HG03066 (cell line): ENCODE measurements around the gene TRIOBP.
A peak's percentile ranks its signal among the peaks of the same experiment; 100 is the strongest.
"Not testable (repeated sequence)": the region's sequence is repeated elsewhere in the genome, so short reads cannot be mapped to it uniquely, and the experiment has no call there.

ENCODE experiments used
- ATAC-seq: cut with Tn5 transposase; IDR thresholded peaks from one replicate; pipeline ENCODE4 v1.9.1; 2021; ENCODE audit warnings: low read depth; ENCODE audit not compliant: unreplicated experiment

Gene TRIOBP

DNA sequence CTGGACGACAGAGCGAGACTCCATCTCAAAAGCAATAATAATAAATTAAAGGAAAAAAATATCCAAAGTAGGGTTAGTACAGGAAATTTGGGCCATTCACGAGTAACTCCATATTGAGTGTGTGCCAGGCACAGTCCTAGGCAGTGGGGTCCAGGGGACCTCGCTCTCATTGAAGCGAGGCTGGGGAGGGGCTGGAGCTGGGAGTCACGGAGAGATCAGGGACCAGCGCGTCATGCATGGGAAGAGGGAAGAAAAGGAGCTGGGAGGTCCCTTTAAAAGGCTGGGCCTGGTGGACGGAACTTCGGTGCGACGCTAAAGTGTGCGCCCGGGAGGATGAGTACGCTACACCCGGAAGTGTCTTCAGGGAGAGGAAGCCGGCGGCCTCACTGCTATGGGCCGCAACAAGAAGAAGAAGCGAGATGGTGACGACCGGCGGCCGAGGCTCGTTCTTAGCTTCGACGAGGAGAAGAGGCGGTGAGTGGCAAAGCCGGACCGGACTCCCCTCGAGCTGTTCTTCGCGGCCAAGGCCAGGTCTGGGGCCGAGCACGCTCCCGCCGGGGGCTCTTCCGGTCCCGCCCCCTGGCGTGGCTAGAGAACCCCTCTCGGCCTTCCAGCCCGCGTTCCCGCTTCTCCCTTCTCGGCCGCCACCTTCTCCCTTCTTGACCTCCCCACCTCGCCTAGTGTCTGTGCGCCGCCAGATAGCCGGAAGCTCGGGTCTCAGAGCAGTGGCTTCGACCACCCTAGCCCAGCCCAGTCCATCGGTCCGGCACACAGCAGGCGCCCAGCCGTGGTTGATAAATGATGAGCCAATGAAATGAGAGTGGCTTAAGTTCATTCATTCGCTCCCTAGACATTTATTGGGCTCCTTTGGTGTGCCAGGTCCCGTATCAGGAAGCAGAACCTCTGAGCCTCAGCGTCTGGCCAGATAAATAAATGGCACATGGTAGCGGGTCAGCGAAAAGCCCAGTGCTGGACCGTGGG lies 10.6 kb upstream of the TRIOBP start, which contains the start of gene NOL12:
NOL12 (plus strand) TSS at position 342 of the 981 bp plus-strand sequence; CDS start at position 392, 50 bp downstream.
- ATAC-seq, result peak; percentile 83

DNA sequence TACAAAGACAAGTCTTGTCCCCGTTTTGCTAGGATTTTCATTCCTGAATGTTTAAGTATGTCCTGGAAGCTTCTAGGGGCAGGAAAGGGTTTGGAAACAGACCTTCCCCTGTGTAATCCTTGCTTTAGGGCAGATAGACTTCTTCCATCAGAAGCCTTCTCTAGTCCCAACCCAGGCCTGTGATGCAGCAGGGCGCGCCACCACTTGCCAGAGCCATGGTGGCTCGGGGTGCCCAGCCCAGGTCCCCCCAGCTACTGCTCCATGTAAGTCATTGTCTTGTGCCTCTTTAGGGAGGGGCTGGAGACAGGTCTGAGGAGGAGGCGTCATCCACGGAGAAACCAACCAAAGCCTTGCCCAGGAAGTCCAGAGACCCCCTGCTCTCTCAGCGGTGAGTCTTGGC lies 6.4 kb upstream of the TRIOBP start:
- ATAC-seq, result no peak

DNA sequence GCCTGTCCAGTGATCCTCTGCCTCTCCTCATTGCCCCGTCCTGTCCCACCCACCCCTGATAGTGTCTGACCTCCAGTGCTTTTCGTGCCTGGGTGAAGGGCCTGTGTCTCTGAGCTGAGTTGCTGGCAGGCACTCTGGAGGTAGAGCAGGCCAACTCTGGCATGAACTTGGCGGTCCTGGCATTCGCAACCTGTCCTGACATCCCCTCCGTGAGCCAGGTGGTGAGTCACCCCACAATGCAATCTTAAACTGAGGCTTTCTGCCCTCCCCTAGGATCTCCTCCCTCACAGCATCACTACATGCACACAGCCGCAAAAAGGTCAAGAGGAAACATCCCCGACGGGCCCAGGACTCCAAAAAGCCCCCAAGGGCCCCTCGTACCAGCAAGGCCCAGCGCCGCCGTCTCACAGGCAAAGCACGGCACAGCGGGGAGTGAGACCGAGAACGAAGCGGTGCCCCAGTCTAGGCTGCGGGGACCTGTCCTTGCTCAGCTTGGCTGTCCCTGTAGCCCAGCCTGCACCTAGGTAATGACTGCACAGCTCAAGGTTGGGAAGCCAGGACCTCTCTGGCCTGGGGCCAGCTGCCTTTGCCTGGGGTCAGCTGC lies 5.8 kb upstream of the TRIOBP start:
- ATAC-seq, result no peak

DNA sequence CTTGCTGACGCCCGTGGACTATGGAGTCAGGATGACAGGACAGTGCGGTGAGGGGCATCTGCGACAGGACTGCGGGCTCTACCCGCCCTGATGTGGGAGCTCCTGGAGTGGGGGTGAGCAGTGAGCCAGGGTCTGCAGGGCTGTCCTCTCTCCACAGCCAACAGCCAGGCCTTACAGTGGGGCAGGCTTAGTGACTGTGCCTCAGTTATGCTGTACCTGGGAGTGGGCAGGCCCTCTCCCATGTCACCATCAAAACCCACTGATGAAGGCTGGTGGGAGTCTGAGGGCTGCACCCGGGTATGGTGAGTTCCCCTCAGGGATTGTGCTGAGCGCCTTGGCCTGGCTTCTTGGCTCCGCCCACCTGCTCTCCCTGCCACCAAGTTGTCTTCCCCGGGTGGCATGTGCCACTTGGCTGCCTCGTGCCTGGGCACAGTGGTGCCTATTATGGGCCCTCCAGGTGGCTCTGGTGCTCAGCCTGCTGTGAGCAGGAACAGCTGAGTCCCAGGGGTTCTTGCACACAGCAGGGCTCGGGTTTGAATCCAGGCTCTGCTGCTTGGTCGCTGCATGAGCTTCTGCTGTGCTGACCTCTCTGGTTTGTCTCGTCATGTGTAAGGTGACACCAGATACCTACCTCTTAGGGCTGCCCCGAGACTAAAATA lies 4.1 kb upstream of the TRIOBP start:
- no peak for ATAC-seq

DNA sequence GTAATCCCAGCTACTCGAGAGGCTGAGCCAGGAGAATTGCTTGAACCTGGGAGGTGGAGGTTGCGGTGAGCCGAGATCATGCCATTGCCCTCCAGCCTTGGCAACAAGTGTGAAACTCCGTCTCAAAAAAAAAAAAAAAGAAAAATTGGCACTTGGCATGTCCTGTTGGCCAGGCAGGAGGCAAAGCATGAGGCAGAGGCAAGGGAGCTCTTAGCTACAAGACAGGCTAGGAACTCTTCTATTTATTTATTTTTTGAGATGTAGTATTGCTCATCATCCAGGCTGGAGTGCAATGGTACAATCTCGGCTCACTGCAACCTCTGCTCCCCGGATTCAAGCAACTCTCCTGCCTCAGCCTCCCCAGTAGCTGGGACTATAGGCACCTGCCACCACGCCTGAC lies 2.7 kb upstream of the TRIOBP start:
- ATAC-seq, result not testable (repeated sequence)

DNA sequence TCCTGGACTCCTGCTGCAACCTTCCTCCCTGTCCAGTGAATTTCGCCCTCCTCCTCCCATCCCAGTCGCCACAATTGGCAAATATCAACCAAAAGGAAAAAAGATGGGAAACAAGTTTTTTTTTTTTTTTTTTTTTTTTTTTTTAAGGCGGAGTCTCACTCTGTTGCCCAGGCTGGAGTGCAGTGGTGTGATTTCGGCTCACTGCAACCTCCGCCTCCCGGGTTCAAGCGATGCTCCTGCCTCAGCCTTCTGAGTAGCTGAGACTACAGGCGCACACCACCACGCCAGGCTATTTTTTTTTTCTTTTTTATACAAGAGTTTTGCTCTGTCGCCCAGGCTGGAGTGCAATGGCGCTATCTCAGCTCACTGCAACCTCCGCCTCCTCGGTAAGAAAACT lies 590 bp upstream of the TRIOBP start:
- ATAC-seq, result not testable (repeated sequence)

DNA sequence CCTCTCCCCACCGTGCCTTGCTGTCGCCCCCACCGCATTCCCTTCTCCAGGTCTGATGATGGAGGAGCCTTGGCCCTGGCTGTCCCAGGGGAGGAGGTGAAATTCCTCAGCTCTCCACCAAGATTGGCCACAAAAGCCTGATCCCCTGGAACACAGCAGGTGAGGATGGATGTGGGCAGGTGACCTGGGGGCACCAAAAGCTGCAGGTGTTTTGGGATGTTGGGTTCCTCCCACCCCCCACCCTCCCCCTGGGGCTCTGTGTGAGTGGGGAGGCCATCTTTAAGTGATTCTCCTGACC lies 639 bp downstream of the TRIOBP start:
- ATAC-seq, result no peak

DNA sequence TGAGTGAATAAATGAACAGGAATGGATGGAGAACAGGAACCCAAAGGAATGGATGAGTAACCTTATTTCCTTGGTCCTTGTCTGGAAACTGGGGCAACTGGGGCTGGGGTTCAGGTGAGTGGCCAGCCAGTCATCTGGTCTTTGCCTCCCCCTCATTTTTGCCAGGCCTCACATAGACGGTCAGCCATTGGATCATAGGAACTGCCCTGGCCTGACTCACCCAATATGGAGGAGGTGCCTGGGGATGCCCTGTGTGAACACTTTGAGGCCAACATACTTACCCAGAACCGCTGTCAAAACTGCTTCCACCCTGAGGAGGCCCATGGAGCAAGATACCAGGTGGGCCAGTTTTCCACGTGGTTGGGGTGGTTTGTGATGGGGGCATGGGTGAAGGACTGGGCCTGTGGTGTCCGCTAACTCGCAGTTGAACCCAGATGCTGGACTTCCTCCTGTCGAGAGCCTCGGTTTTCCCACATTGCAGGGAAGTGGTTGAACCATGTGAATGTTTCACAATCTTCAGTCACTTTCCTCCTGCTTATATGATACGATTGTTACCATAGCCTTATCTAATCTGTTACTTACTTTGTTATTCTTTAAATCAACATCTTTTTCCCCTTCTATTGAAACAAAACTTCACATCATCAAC lies 4.4 kb downstream of the TRIOBP start:
- ATAC-seq, result no peak

DNA sequence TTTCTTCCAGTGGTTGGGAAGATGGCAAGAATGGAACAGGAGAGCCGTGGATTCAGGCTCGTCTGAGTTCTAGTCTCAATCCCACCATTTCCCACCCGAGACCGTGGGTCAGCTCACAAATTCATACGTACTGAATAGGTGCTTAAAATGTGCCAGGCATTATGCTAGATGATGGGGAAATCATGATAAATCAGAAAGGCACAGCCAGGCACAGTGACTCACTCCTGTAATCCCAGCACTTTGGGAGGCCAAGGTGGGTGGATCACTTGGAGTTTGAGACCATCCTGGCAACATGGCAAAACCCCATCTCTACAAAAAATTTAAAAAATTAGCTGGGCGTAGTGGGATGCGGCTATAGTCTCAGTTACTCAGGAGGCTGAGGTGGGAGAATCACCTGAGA lies 7.1 kb downstream of the TRIOBP start:
- ATAC-seq, result no peak

DNA sequence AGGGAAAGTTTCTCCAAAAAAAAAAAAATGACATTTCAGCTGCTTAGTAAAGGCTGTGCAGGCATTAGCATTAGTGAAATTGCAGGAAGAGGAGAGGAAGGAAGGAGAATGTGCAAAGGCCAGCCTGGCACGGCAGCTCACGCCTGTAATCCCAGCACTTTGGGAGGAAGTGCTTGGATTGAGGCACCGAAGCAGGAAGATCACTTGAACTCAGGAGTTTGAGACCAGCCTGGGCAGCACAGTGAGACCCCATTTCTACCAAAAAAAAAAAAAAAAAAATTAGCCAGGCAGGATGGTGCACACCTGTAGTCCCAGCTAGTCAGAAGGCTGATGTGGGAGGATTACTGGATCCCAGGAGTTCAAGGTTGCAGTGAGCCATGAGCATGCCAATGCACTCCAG lies 7.8 kb downstream of the TRIOBP start:
- no peak for ATAC-seq

DNA sequence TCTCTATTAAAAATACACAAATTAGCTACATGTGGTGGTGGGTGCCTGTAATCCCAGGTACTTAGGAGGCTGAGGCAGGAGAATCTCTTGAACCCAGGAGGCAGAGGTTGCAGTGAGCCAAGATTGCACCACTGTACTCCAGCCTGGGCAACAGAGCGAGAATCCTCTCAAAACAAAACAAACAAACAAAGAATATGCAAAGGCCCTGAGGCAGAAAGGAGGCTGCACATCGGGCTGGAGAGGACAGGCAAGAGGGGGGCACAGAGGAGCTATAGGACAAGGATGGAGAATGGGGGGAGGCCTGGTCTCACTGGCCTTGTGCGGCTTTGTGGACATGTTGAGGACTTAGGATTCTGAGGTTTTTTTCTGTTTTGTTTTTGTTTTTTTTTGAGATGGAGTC lies 8.4 kb downstream of the TRIOBP start:
- ATAC-seq, result no peak

DNA sequence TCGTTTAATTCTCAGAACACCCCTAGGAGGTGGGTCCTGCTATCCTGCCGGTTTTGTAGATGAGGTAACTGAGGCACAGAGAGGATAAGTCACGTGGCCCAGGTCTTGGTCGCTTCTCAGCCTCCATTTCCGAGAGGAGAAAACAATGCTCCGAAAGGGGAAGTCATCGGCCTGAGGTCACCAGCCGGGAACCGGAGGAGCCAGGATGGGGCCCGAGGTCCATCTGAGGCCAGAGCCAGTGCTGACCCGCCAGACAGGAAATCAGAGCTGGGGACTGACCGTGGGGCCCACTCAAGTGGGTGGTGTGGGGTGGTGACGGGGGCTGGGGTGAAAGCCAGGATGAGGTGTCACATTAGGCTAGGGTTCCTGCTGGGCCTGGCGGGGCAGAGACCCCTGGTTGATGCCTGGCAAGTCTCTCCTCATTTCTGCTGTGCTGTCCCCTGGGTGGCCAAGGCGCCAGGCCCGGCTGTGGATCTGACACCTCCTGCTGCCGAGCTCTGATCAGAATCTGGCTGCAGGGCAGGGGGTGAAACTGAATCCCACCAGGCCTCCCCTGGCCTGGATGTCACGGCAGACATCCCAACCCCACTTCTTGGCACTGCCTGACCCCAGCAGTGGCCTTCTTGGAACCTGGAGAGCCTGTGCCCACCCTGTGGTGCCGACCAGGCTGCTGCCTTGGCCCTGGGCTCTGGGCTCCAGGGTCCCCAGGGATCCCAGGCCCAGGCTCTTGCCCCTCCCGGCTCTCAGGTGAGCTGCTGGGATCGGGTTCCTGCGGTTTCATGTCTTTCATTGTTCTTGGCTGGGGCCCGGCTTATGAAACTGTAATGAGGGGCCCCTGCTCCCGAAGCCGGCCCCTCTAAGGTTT lies 12.0 kb downstream of the TRIOBP start:
- no peak for ATAC-seq

DNA sequence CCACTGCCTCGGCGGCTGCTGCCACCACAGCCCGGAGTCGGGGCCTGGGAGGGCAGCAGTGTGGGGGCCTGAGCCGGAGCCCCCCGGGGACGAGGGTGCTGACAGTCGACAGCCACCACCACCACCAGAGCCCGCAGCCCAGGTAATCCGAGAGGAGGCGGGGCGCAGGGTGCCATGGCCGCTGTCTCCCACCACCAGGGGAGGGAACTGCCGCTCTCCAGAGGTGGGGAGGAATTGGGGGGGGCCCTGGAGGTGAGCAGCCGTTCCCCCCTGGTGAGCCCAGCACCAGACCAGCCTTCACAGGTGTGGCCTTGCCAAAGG lies 12.6 kb downstream of the TRIOBP start:
- no peak for ATAC-seq

DNA sequence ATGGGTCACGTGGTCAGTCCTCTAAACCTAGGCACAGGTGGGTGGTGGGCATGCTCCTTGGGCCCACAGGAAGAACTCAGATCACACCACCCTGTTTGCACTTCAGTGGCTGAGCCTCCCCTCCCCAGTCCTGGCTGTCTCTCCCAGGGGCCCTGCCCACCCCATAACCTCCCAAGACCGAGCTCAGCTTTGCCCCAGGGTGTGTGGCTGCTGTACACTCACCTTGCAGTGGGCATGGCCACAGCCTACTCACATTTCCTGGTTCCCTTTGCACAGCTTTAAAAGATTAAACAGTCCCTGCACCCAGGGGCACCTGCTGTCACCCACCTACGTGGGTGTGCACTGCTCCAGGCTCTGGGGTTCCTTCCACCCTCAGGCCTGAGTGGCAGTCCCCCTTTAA lies 13.8 kb downstream of the TRIOBP start:
- ATAC-seq, result no peak

DNA sequence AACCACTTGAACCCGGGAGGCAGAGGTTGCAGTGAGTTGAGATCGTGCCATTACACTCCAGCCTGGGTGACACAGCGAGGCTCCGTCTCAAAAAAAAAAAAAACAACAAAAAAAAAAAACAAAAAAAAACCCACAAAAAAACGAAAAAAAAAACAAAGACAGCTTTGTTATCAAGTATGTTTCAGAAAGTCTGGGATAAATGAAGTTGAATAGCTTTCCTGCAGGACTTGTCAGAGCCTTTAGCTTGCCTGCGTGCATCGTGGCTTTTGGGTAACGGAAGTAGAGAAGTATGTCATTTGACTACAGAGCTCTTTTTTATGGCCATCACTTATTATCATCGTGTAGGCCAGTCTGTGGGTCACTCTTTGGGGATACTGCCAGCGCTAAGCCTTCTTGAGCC lies 14.6 kb downstream of the TRIOBP start:
- no peak for ATAC-seq

DNA sequence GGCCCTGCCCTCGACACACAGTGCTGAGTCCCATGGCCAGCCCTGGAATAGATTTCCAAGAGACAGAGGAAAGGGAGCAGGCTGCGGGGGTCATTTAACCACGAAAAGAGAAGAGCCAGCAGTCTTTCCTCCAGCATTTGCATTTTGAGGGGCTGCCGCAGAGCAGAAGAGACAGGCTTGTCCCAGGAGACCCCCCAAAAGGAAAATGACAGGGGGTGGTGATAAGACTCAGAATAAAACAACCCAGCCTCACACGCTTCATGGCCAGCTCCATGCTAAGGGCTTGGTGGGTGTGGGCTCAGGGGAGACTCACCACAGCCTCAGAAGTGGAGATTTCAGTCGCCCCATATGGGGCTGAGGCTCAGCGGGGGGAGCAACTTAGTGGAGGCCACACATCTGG lies 16.9 kb downstream of the TRIOBP start:
- ATAC-seq, result no peak

DNA sequence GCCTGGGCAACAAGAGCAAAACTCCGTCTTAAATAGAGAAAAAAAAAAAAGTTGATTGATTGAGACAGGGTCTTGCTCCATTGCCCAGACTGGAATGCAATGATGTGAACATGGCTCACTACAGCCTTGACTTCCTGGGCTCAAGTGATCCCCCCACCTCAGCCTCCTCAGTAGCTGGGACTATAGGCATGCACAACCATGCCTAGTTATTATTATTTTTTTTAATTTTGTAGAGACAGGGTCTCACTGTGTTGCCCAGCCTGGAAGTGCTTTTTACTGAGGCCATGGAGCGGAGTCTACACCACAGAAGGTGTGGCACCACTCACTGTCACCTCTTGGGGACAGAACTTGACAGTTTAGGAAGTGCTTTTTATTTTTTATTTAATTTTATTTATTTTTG lies 17.8 kb downstream of the TRIOBP start:
- no peak for ATAC-seq

DNA sequence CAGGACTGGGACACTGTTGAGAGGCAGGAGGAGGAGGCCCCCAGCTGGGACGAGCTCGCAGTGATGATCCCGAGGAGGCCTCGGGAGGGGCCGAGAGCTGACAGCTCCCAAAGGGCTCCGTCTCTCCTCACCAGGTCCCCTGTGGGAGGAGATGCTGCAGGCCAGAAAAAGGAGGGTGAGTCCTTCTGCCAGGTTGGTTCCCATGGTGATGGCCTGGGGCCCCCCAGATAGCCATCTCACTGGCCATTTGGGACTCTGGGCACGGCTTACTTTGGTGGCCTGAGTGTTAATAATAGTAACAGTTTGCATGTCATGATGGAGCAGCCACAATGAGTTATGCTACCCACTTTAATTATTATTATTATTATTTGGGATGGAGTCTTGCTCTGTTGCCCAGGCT lies 18.9 kb downstream of the TRIOBP start:
- no peak for ATAC-seq

DNA sequence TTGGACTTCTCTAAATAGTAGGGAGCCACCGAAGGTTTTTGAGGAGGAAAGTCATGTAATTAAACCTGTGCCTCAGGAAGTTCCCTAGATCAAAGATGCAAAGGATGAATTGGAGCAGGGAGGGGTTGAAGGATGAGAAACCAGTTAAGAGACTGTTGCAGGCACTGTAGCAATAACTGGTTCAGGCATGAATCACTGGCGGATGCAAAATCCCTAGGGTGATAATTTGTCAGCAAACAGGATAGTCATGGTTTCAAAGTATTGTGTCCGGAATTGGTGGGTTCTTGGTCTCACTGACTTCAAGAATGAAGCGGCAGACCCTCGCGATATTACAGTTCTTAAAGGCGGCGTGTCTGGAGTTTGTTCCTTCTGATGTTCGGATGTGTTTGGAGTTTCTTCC lies 19.9 kb downstream of the TRIOBP start:
- ATAC-seq, result no peak

DNA sequence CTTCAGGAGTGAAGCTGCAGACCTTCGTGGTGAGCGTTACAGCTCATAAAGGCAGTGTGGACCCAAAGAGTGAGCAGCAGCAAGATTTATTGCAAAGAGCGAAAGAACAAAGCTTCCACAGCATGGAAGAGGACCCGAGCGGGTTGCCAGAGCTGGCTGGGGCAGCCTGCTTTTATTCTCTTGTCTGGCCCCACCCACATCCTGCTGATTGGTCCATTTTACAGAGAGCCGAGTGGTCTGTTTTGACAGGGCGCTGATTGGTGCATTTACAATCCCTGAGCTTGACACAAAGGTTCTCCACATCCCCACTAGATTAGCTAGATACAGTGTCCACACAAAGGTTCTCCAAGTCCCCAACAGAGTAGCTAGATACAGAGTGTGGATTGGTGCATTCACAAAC lies 20.4 kb downstream of the TRIOBP start:
- not testable (repeated sequence) for ATAC-seq
